Heart right ventricle (tissue), 16 donors: Measurements from ENCODE around the gene ANTXR1. TPM values are rescaled to one million over a fixed set of nuclear protein-coding genes. Genes with fewer than 3 reads are reported as not detected.
A peak's percentile ranks its signal among the peaks of the same experiment; 100 is the strongest.

Source experiments
- ATAC-seq, 8 donors: fragments of 200-7000 bp; cut with Tn5 transposase; one replicate each; pipeline ENCODE4 v1.9.1; 2020; ENCODE audit warnings: mild to moderate bottlenecking in 8 of 8, moderate library complexity in 8 of 8, moderate number of reproducible peaks in 1 of 8
- DNase-seq, 2 donors: peaks; one replicate each; pipeline ENCODE4 v3.0.0-alpha.2; 2020
- H3K27ac ChIP-seq, 10 donors: fragments of 200-600 bp; sonication (generic) in 2 of 10; one replicate each; pipeline versions ENCODE4 v1.5.0 to v1.8.0; 2020 to 2022; ENCODE audit warnings: mild to moderate bottlenecking in 3 of 10
- H3K27me3 ChIP-seq, 7 donors: fragments of 200-600 bp; one replicate each; pipeline ENCODE4 v1.8.0; 2021 to 2022; ENCODE audit warnings: mild to moderate bottlenecking in 2 of 7
- H3K36me3 ChIP-seq, 9 donors: fragments of 200-600 bp; sonication (generic) in 1 of 9; one replicate each; pipeline versions ENCODE4 v1.5.0 to v1.8.0; 2020 to 2022; ENCODE audit warnings: mild to moderate bottlenecking in 2 of 9
- H3K4me1 ChIP-seq, 9 donors: fragments of 200-600 bp; sonication (generic) in 1 of 9; one replicate each; pipeline versions ENCODE4 v1.5.0 to v1.8.0; 2020 to 2022; ENCODE audit warnings: mild to moderate bottlenecking in 4 of 9
- H3K4me3 ChIP-seq, 10 donors: fragments of 200-600 bp; sonication (generic) in 2 of 10; one replicate each; pipeline versions ENCODE4 v1.5.0 to v1.8.0; 2020 to 2022; ENCODE audit warnings: mild to moderate bottlenecking in 7 of 10, moderate library complexity in 2 of 10
- H3K9me3 ChIP-seq, 11 donors: fragments of 200-600 bp in 10 of 11; sonication (generic) in 2 of 11; one replicate each; pipeline versions ENCODE4 v1.5.0 to v1.8.0; 2013 to 2022; ENCODE audit warnings: mild to moderate bottlenecking in 2 of 11, control low read depth in 1 of 11, moderate library complexity in 1 of 11
- WGBS, 2 donors: extraction: QIAGEN DNeasy Blood & Tissue Kit; methylation state at CpG; one replicate each; pipeline ENCODE4 v1.1.7; 2013; ENCODE audit warnings: inconsistent platforms in 1 of 2; 5-methylcytosine and 5-hydroxymethylcytosine counted together
- intact Hi-C, 10 donors: fragments of 100-400 bp; cut with DNase I; formaldehyde crosslinking; loops; one replicate each; pipeline versions ENCODE4 v1.11.1 to v1.14.2; 2022
- polyA plus RNA-seq, 2 donors: library from polyadenylated mRNA; stranded (reverse); fragments of 200-250 nt; gene quantifications; one replicate each; pipeline ENCODE4 v1.2.3, GENCODE V29; 2013
- total RNA-seq, 10 donors: library from RNA; stranded (reverse); fragmentation: NEBNext Ultra II Directional in 3 of 10; extraction: Animal tissue kit (Norgen Biotek cat#: 25700) in 3 of 10; gene quantifications; one replicate each; pipeline versions ENCODE4 v1.2.1 to v1.2.4, GENCODE V29; 2021 to 2023
- TF ChIP-seq, protein P1 (sequence below), 9 donors: fragments of 200-600 bp; sonication (generic) in 2 of 9; IDR thresholded peaks; one replicate each; pipeline versions ENCODE4 v1.5.0 to v1.8.0; 2021 to 2022; ENCODE audit warnings: antibody characterized with exemption in 9 of 9, mild to moderate bottlenecking in 5 of 9, moderate library complexity in 1 of 9
- donor health status: Arrhythmogenic right ventricular cardiomyopathy.
- donor health status: ischemic (EF 13 %, LVEDD 7.1; RV severe dilation, severe dysfunction).
- donor health status: healthy with polysubstance abuse.
- donor health status: DM: no; HTN: yes; CAD: no.
- donor health status: DM: no; HTN: no; CAD: no.
- donor health status: ischemic (EF 25% LVEDD 6.9; RV normal size, moderate dysfunction).
- donor health status: ischemic (EF 25% LVEDD 5.7; RV mildly dilated, moderate dysfunction).
- donor health status: healthy.
- donor health status: DM: yes; HTN: yes; CAD: no.
- donor health status: Ischemic cardiomyopathy.
- donor health status: ischemic (EF 35%, LVEDD 5.7; RV mildly dilated, moderate dysfunction).
- donor health status: nonischemic (EF 11% LVEDD 7.7; RV severe dilation, severe dysfunction).
- donor health status: DM: yes; HTN: yes; CAD: no.
- donor health status: PGD.
- donor health status: ischemic (EF 29% LVEDD 5.4; RV normal size, mild dysfunction).
- donor health status: nonischemic (EF 23%, LVEDD 6.1; RV moderate dilation, normal function).

Gene ANTXR1
- total and polyA plus RNA-seq, 12 donors, result 8.9 to 33.1 (median 24.1) TPM

DNA sequence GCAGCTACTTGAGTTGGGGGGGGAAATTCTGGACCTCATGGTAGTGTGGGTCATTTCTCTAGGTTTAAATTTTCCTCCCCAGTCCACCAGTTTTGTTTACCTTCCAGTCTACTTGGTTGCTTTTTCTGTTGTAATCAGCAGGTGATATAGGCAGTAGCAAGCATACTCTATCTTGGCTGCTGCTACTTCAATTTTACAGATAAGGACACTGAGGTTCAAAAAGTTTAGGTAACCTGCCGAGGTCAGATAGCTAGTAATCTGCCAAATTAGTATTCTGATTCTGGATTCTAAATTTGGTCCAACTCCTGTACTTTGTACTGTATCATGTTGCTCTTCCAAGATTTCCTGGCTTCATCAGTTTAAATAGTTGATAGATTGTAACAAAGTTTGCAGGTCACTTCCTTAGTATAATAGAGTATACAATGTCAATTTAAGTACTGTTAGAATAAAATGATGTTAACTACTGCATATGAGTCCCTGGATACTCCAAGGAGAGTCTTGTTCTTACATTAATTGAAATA is 34.7 kb downstream of the ANTXR1 start:
- Histone ChIP-seq H3K27ac (no peak overlapping the region), H3K9me3 (no peaks in the 10 kb centered on the region), H3K27me3 (no peaks in the 10 kb centered on the region), H3K4me3 (no peak overlapping the region), H3K36me3 (peaks cover 0 to 22% (median 0%) of the 10 kb centered on the region in 9 donors), H3K4me1 (peaks cover 0 to 14% (median 0%) of the 10 kb centered on the region in 9 donors)
- ATAC-seq, result no peak
- 21 to 41% methylated on average over 1 of the region's 1 CpG for WGBS, 2 donors
- TF ChIP-seq, protein P1, sequence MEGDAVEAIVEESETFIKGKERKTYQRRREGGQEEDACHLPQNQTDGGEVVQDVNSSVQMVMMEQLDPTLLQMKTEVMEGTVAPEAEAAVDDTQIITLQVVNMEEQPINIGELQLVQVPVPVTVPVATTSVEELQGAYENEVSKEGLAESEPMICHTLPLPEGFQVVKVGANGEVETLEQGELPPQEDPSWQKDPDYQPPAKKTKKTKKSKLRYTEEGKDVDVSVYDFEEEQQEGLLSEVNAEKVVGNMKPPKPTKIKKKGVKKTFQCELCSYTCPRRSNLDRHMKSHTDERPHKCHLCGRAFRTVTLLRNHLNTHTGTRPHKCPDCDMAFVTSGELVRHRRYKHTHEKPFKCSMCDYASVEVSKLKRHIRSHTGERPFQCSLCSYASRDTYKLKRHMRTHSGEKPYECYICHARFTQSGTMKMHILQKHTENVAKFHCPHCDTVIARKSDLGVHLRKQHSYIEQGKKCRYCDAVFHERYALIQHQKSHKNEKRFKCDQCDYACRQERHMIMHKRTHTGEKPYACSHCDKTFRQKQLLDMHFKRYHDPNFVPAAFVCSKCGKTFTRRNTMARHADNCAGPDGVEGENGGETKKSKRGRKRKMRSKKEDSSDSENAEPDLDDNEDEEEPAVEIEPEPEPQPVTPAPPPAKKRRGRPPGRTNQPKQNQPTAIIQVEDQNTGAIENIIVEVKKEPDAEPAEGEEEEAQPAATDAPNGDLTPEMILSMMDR (IDR thresholded peaks at IDR 0.05), result no peak
- no peak for DNase-seq
- intact Hi-C loops, result no loop called here

DNA sequence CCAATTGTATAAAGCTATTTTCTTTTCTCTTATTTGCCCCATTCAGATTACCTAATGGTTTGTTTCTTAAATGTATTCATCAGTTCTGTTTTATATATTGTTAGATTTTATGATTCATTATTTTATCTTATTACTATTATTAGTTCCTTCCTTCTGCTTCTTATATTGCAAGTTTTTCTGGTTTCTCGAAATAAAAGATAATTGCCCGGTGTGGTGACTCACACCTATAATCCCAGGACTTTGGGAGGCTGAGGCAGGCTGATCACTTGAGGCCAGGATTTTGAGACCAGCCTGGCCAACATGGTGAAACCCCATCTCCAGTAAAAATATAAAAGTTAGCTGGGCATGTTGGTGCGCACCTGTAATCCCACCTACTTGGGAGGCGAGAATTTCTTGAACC is 37.8 kb downstream of the ANTXR1 start:
- Histone ChIP-seq H3K27me3 (no peaks in the 10 kb centered on the region), H3K36me3 (no peaks in the 10 kb centered on the region), H3K9me3 (no peaks in the 10 kb centered on the region), H3K27ac (no peak overlapping the region), H3K4me1 (peaks cover 0 to 13% (median 0%) of the 10 kb centered on the region in 9 donors), H3K4me3 (no peak overlapping the region)
- TF ChIP-seq, protein P1 (IDR thresholded peaks at IDR 0.05), result no peak
- ATAC-seq (no peak), DNase-seq (no peak)
- 94% methylated on average over 4 of the region's 4 CpGs for WGBS, 2 donors
- intact Hi-C loops, result no loop called here

DNA sequence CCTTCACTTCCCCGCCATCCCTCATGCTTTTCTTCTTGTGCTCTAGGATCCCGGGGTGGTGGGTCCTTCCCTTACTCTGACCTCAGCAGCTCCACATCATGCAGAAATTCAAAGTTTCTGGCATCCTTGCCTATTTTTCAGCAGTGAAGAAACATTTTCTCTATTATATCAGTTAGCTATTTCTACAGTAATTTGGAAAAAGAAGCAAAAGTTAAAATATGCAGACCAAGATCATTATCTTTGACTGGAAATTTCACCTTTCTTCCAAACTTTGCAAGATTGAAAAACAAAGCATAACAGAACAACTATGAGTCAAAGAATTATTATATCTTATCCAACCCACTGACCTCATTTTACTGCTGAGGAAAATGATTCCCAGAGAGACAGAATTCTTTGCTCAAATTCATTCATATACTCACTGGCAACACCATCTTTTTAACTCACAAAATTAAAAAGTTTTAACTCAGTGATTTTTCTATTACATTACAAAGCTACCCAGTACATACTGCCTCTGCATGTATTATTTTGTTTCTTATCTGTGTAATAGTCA is 40.5 kb downstream of the ANTXR1 start:
- whole genome bisulfite sequencing, 2 donors, result 84 to 85% methylated on average over 2 of the region's 2 CpGs
- H3K36me3 ChIP-seq, result no peaks in the 10 kb centered on the region
- intact Hi-C loops, result no loop called here
- no peak overlapping the region for H3K4me3 ChIP-seq
- TF ChIP-seq, protein P1 (IDR thresholded peaks at IDR 0.05), result no peak
- no peak for ATAC-seq
- H3K9me3 ChIP-seq, result peaks cover 0 to 7% (median 0%) of the 10 kb centered on the region in 11 donors
- no peak overlapping the region for H3K27ac ChIP-seq
- peaks cover 0 to 8% (median 0%) of the 10 kb centered on the region in 9 donors for H3K4me1 ChIP-seq
- H3K27me3 ChIP-seq, result no peaks in the 10 kb centered on the region
- no peak for DNase-seq

DNA sequence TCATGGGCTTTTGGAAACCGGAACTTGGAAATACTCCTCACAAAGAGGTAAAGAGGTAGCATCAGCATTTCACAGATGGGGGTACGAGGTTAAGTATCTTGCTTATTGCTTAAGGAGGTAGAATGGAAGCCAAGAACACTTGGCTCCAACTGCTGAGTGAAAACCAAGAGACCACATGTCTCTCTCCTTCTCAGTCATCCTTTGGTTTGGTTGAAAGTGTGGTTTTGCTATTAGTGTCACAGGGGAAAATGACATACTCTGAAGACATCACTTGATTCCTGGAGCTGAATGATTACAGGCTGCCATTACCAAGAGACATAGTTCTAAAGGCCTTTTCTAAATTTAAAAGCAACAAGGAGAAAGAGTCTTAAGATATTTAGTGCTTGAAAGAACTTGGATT is 41.5 kb downstream of the ANTXR1 start:
- Histone ChIP-seq H3K27ac (peak overlapping the region in 3 of 10 donors; percentile 3 to 18 (median 7)), H3K4me1 (peaks cover 0 to 8% (median 0%) of the 10 kb centered on the region in 9 donors), H3K36me3 (no peaks in the 10 kb centered on the region), H3K4me3 (no peak overlapping the region), H3K9me3 (peaks cover 0 to 9% (median 0%) of the 10 kb centered on the region in 11 donors), H3K27me3 (no peaks in the 10 kb centered on the region)
- intact Hi-C loops, result no loop called here
- TF ChIP-seq, protein P1 (IDR thresholded peaks at IDR 0.05), result no peak
- DNase-seq (no peak), ATAC-seq (peak in 6 of 8 donors; percentile 52 to 83 (median 64))
- WGBS, 2 donors, result 78 to 87% methylated on average over 2 of the region's 2 CpGs
